Thymus (tissue), 11 donors: Measurements from ENCODE around the gene SLC13A3. TPM values are rescaled to one million over a fixed set of nuclear protein-coding genes. Genes with fewer than 3 reads are reported as not detected.
"Not testable (repeated sequence)": the region's sequence is repeated elsewhere in the genome, so short reads cannot be mapped to it uniquely, and the experiment has no call there.

Source experiments
- DNase-seq, 9 donors: peaks; one replicate each; pipeline ENCODE4 v3.0.0-alpha.2; 2013; ENCODE audit warnings: low spot score in 9 of 9, low read depth in 6 of 9, missing footprints in 1 of 9
- H3K27ac ChIP-seq, 2 donors: one replicate each; pipeline ENCODE4 v1.5.1; 2013; ENCODE audit warnings: control low read depth in 1 of 2, low read depth in 1 of 2, low read length in 1 of 2, mild to moderate bottlenecking in 1 of 2, moderate library complexity in 1 of 2
- H3K27me3 ChIP-seq, 2 donors: one replicate each; pipeline ENCODE4 v1.5.1; 2013; ENCODE audit warnings: low read length in 1 of 2; ENCODE audit not compliant: control insufficient read depth in 2 of 2, insufficient read depth in 1 of 2
- H3K36me3 ChIP-seq, 2 donors: one replicate each; pipeline ENCODE4 v1.5.1; 2013; ENCODE audit warnings: low read length in 1 of 2, mild to moderate bottlenecking in 1 of 2, moderate library complexity in 1 of 2; ENCODE audit not compliant: control insufficient read depth in 2 of 2, insufficient read depth in 2 of 2
- H3K4me1 ChIP-seq, 2 donors: one replicate each; pipeline ENCODE4 v1.5.1; 2013; ENCODE audit warnings: low read length in 2 of 2; ENCODE audit not compliant: control insufficient read depth in 2 of 2, insufficient read depth in 2 of 2
- H3K4me3 ChIP-seq, 2 donors: one replicate each; pipeline ENCODE4 v1.5.1; 2013; ENCODE audit warnings: low read length in 2 of 2, control low read depth in 1 of 2, mild to moderate bottlenecking in 1 of 2
- H3K9me3 ChIP-seq, 2 donors: one replicate each; pipeline ENCODE4 v1.5.1; 2013; ENCODE audit warnings: low read length in 1 of 2, mild to moderate bottlenecking in 1 of 2; ENCODE audit not compliant: control insufficient read depth in 2 of 2, insufficient read depth in 1 of 2
- WGBS: extraction: QIAGEN DNeasy Blood & Tissue Kit; methylation state at CpG from one replicate; pipeline ENCODE4 v1.1.7; 2013; 5-methylcytosine and 5-hydroxymethylcytosine counted together
- polyA plus RNA-seq: library from polyadenylated mRNA; stranded (reverse); fragments of 200-250 nt; gene quantifications from one replicate; pipeline ENCODE4 v1.2.3, GENCODE V29; 2013
- total RNA-seq: library from RNA; stranded (reverse); fragments of 120-200 nt; gene quantifications from one replicate; pipeline ENCODE4 v1.2.4, GENCODE V29; 2013
- donor health status: healthy.

Gene SLC13A3
- total and polyA plus RNA-seq, 2 donors: 1.4 to 1.9 TPM

- peaks cover 2 to 22% of the 10 kb centered on the region in 2 donors for H3K36me3 ChIP-seq
- H3K9me3 ChIP-seq: no peaks in the 10 kb centered on the region
- peaks cover 8 to 14% of the 10 kb centered on the region in 2 donors for H3K4me1 ChIP-seq
- H3K27ac ChIP-seq: no peak overlapping the region
- 96% methylated on average over 9 of the region's 9 CpGs for WGBS
- DNase-seq: no peak
- H3K4me3 ChIP-seq: no peak overlapping the region
- no peaks in the 10 kb centered on the region for H3K27me3 ChIP-seq
Measured at GRCh38 chr20:46682063-46682821, 31.0 kb upstream of the SLC13A3 start.

- Histone ChIP-seq H3K27me3 (no peaks in the 10 kb centered on the region), H3K9me3 (no peaks in the 10 kb centered on the region), H3K27ac (no peak overlapping the region), H3K36me3 (peaks cover 2 to 16% of the 10 kb centered on the region in 2 donors), H3K4me3 (no peak overlapping the region), H3K4me1 (peaks cover 3 to 7% of the 10 kb centered on the region in 2 donors)
- 60% methylated on average over 14 of the region's 14 CpGs for WGBS
- peak in 8 of 9 donors; percentile 32 to 82 (median 58) for DNase-seq
Measured at GRCh38 chr20:46681032-46681854, 30.0 kb upstream of the SLC13A3 start.

- no peak for DNase-seq
- H3K4me3 ChIP-seq: no peak overlapping the region
- H3K9me3 ChIP-seq: no peaks in the 10 kb centered on the region
- H3K27me3 ChIP-seq: no peaks in the 10 kb centered on the region
- H3K27ac ChIP-seq: no peak overlapping the region
- H3K4me1 ChIP-seq: peaks cover 3 to 6% of the 10 kb centered on the region in 2 donors
- 95% methylated on average over 2 of the region's 2 CpGs for WGBS
- H3K36me3 ChIP-seq: peaks cover 2 to 13% of the 10 kb centered on the region in 2 donors
Measured at GRCh38 chr20:46680684-46681031, 29.4 kb upstream of the SLC13A3 start.

- no peak overlapping the region for H3K27ac ChIP-seq
- DNase-seq: no peak
- no peaks in the 10 kb centered on the region for H3K9me3 ChIP-seq
- H3K27me3 ChIP-seq: no peaks in the 10 kb centered on the region
- H3K4me1 ChIP-seq: no peaks in the 10 kb centered on the region
- no peak overlapping the region for H3K4me3 ChIP-seq
- WGBS: 96% methylated on average over 4 of the region's 4 CpGs
- H3K36me3 ChIP-seq: peaks cover 0 to 2% of the 10 kb centered on the region in 2 donors
Measured at GRCh38 chr20:46678516-46678915, 27.3 kb upstream of the SLC13A3 start.

- Histone ChIP-seq H3K27me3 (no peaks in the 10 kb centered on the region), H3K9me3 (no peaks in the 10 kb centered on the region), H3K36me3 (no peaks in the 10 kb centered on the region), H3K27ac (no peak overlapping the region), H3K4me1 (no peaks in the 10 kb centered on the region), H3K4me3 (no peak overlapping the region)
- no peak for DNase-seq
- 96% methylated on average over 5 of the region's 5 CpGs for WGBS
Measured at GRCh38 chr20:46677608-46678007, 26.3 kb upstream of the SLC13A3 start.

GRCh38 chr20:46676649-46677316 lies 25.5 kb upstream of the SLC13A3 start:
- H3K27me3 ChIP-seq, H3K4me1 ChIP-seq, DNase-seq, H3K4me3 ChIP-seq, H3K27ac ChIP-seq, H3K36me3 ChIP-seq, H3K9me3 ChIP-seq: not testable (repeated sequence)
- 97% methylated on average over 13 of the region's 14 CpGs for WGBS

GRCh38 chr20:46674253-46675083 lies 23.2 kb upstream of the SLC13A3 start:
- Histone ChIP-seq H3K27me3 (no peaks in the 10 kb centered on the region), H3K9me3 (peaks cover 0 to 5% of the 10 kb centered on the region in 2 donors), H3K4me3 (no peak overlapping the region), H3K36me3 (no peaks in the 10 kb centered on the region), H3K4me1 (no peaks in the 10 kb centered on the region), H3K27ac (no peak overlapping the region)
- 79% methylated on average over 14 of the region's 14 CpGs for WGBS
- no peak for DNase-seq

- 93% methylated on average over 11 of the region's 11 CpGs for WGBS
- no peak overlapping the region for H3K4me3 ChIP-seq
- DNase-seq: no peak
- H3K9me3 ChIP-seq: peaks cover 0 to 5% of the 10 kb centered on the region in 2 donors
- no peaks in the 10 kb centered on the region for H3K27me3 ChIP-seq
- no peaks in the 10 kb centered on the region for H3K36me3 ChIP-seq
- no peaks in the 10 kb centered on the region for H3K4me1 ChIP-seq
- no peak overlapping the region for H3K27ac ChIP-seq
Measured at GRCh38 chr20:46673394-46674252, 22.4 kb upstream of the SLC13A3 start.
